Measurements from ENCODE around the gene CACNA1C.

DNA sequence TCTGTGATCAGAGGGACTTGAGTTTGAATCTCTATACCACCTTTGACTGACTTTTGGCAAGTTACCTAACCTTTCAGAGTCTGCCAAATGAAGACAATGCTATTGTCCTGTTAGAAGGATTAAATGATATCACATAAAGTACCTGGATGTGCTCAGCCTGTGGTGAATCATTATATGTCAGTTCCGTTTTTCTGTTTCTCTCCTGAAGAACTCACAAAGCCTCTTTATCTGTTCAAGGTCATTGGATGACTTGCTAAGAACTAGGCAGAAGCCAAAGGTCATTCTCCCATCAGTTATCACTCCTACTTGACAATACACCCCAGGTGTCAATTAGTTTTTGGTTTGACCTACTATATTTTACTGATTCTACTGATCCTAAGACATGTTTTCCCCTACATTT is 174.6 kb downstream of the CACNA1C start:
- TF ChIP-seq, protein P1, sequence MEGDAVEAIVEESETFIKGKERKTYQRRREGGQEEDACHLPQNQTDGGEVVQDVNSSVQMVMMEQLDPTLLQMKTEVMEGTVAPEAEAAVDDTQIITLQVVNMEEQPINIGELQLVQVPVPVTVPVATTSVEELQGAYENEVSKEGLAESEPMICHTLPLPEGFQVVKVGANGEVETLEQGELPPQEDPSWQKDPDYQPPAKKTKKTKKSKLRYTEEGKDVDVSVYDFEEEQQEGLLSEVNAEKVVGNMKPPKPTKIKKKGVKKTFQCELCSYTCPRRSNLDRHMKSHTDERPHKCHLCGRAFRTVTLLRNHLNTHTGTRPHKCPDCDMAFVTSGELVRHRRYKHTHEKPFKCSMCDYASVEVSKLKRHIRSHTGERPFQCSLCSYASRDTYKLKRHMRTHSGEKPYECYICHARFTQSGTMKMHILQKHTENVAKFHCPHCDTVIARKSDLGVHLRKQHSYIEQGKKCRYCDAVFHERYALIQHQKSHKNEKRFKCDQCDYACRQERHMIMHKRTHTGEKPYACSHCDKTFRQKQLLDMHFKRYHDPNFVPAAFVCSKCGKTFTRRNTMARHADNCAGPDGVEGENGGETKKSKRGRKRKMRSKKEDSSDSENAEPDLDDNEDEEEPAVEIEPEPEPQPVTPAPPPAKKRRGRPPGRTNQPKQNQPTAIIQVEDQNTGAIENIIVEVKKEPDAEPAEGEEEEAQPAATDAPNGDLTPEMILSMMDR (conservative IDR thresholded peaks at IDR 0.05 in 1 of 2, IDR thresholded peaks at IDR 0.05 in 1 of 2; ENCODE audit: low read depth in 1 of 2, low read length in 2 of 2): no peak
- no peak for TF ChIP-seq EZH2 (IDR thresholded peaks at IDR 0.05; ENCODE audit: low read length, missing control alignments)
